SK-N-SH (cell line): Measurements from ENCODE around the gene PFKFB1. TPM values are rescaled to one million over a fixed set of nuclear protein-coding genes. Genes with fewer than 3 reads are reported as not detected.

ENCODE experiments used
- CTCF ChIA-PET: fragments of 300-600, 350-600 bp; formaldehyde crosslinking; extraction: SDS; loops from one replicate; lab custom pipeline; 2021; lab: Yijun Ruan, JAX
- POLR2A ChIA-PET: fragments of 350-600 bp; sonication (Branson Sonifier 250); formaldehyde crosslinking; extraction: SDS; loops from one replicate; lab custom pipeline; 2020; ENCODE audit warnings: antibody characterized with exemption, inconsistent platforms; lab: Yijun Ruan, JAX
- DNase-seq: peaks from one replicate; pipeline ENCODE4 v3.0.0; 2012
- H2AFZ ChIP-seq: fragments of 200-600 bp; sonication (generic); 2 replicates; pipeline ENCODE4 v1.8.1; 2016; ENCODE audit warnings: antibody characterized with exemption, mild to moderate bottlenecking, low read depth
- H3F3A ChIP-seq: fragments of 200-600 bp; sonication (generic); replicated peaks from 2 replicates; pipeline ENCODE3; 2016; ENCODE audit warnings: antibody characterized with exemption, mild to moderate bottlenecking; ENCODE audit not compliant: insufficient read depth
- H3K27ac ChIP-seq, 2 experiments: fragments of 200-500 bp in 1 of 2; fragments of 200-600 bp in 1 of 2; sonication (Bioruptor generic) in 1 of 2; sonication (generic), shearing (Covaris generic) in 1 of 2; 2 replicates each; pipeline versions ENCODE4 v1.5.1 to v1.6.1; 2014 to 2016; ENCODE audit warnings: low read depth in 2 of 2, inconsistent platforms in 1 of 2, low read length in 1 of 2, mild to moderate bottlenecking in 1 of 2, mixed read lengths in 1 of 2
- H3K27me3 ChIP-seq: fragments of 200-600 bp; sonication (generic), shearing (Covaris generic); 2 replicates; pipeline ENCODE4 v1.6.1; 2016; ENCODE audit warnings: mixed run types; ENCODE audit not compliant: insufficient read depth
- H3K36me3 ChIP-seq, 2 experiments: fragments of 200-500 bp in 1 of 2; fragments of 200-600 bp in 1 of 2; sonication (Bioruptor generic) in 1 of 2; sonication (generic) in 1 of 2; replicated peaks in 1 of 2; 2 replicates each; pipeline versions ENCODE3 to v1.5.1; 2014 to 2016; ENCODE audit warnings: low read length in 1 of 2, mild to moderate bottlenecking in 1 of 2; ENCODE audit not compliant: insufficient read depth in 2 of 2, control insufficient read depth in 1 of 2
- H3K4me1 ChIP-seq, 2 experiments: fragments of 200-500 bp in 1 of 2; fragments of 200-600 bp in 1 of 2; sonication (Bioruptor generic) in 1 of 2; sonication (generic), shearing (Covaris generic) in 1 of 2; 2 replicates each; pipeline versions ENCODE4 v1.5.1 to v1.6.1; 2014 to 2016; ENCODE audit warnings: low read depth in 1 of 2, low read length in 1 of 2, mixed run types in 1 of 2; ENCODE audit not compliant: insufficient read depth in 2 of 2, control insufficient read depth in 1 of 2
- H3K4me2 ChIP-seq: fragments of 200-600 bp; sonication (generic), shearing (Covaris generic); 2 replicates; pipeline ENCODE4 v1.6.1; 2017; ENCODE audit warnings: mixed run types
- H3K4me3 ChIP-seq, 2 experiments: fragments of 200-500 bp in 1 of 2; fragments of 200-600 bp in 1 of 2; sonication (Bioruptor generic) in 1 of 2; sonication (generic), shearing (Covaris generic) in 1 of 2; 2 replicates each; pipeline versions ENCODE4 v1.5.1 to v1.8.1; 2014 to 2016; ENCODE audit warnings: low read depth in 2 of 2, inconsistent platforms in 1 of 2, low read length in 1 of 2, mild to moderate bottlenecking in 1 of 2, mixed read lengths in 1 of 2, moderate library complexity in 1 of 2
- H3K79me2 ChIP-seq: fragments of 200-600 bp; sonication (generic); 2 replicates; pipeline ENCODE4 v1.8.1; 2017; ENCODE audit warnings: mild to moderate bottlenecking; ENCODE audit not compliant: insufficient read depth
- H3K9ac ChIP-seq: fragments of 200-600 bp; sonication (generic); 2 replicates; pipeline ENCODE4 v1.6.1; 2017; ENCODE audit warnings: mixed run types
- H3K9me2 ChIP-seq: fragments of 200-600 bp; sonication (generic); 2 replicates; pipeline ENCODE4 v1.6.1; 2017; ENCODE audit warnings: mixed run types
- H3K9me3 ChIP-seq: fragments of 200-600 bp; sonication (generic); 2 replicates; pipeline ENCODE4 v1.6.1; 2017; ENCODE audit warnings: mixed run types, mild to moderate bottlenecking, moderate library complexity
- H4K20me1 ChIP-seq: fragments of 200-600 bp; sonication (generic); 2 replicates; pipeline ENCODE4 v1.6.1; 2017; ENCODE audit warnings: mild to moderate bottlenecking, mixed run types; ENCODE audit not compliant: insufficient read depth
- ELF1 ChIP-seq: IDR thresholded peaks from 2 replicates; pipeline ENCODE4 v1.4.0; 2012
- EP300 ChIP-seq, 2 experiments: IDR thresholded peaks; 2 replicates each; pipeline versions ENCODE4 v1.4.0 to v1.6.1; 2012; ENCODE audit warnings: borderline replicate concordance in 1 of 2, low read depth in 1 of 2, low read length in 1 of 2
- EZH2phosphoT487 ChIP-seq: fragments of 200-600 bp; sonication (generic); IDR thresholded peaks from 2 replicates; pipeline ENCODE4 v1.6.1; 2017; ENCODE audit warnings: low read depth, mixed run types, mild to moderate bottlenecking, antibody characterized with exemption, moderate library complexity, borderline replicate concordance
- FOSL2 ChIP-seq: IDR thresholded peaks from 2 replicates; pipeline ENCODE4 v1.4.0; 2012; ENCODE audit warnings: low read depth, mild to moderate bottlenecking, moderate library complexity, borderline replicate concordance
- FOXJ3 ChIP-seq: sonication (generic); formaldehyde crosslinking; IDR thresholded peaks from 2 replicates; pipeline ENCODE4 v1.5.1; 2020; ENCODE audit warnings: mild to moderate bottlenecking, missing genetic modification reagents
- FOXM1 ChIP-seq: IDR thresholded peaks from 2 replicates; pipeline ENCODE4 v1.4.0; 2012; ENCODE audit warnings: low read depth, mild to moderate bottlenecking
- GABPA ChIP-seq: IDR thresholded peaks from 2 replicates; pipeline ENCODE4 v1.4.0; 2012; ENCODE audit warnings: low read depth, mild to moderate bottlenecking
- JUND ChIP-seq: IDR thresholded peaks from 2 replicates; pipeline ENCODE4 v1.4.0; 2012
- MAX ChIP-seq: IDR thresholded peaks from 2 replicates; pipeline ENCODE4 v1.4.0; 2012; ENCODE audit warnings: low read depth
- MXI1 ChIP-seq: IDR thresholded peaks from 2 replicates; pipeline ENCODE4 v1.6.1; 2012; ENCODE audit warnings: mild to moderate bottlenecking, low read depth, low read length, improper control_type of control experiment
- NFIC ChIP-seq: IDR thresholded peaks from 2 replicates; pipeline ENCODE4 v1.4.0; 2012; ENCODE audit warnings: borderline replicate concordance
- NRF1 ChIP-seq: IDR thresholded peaks from 2 replicates; pipeline ENCODE4 v1.6.1; 2012; ENCODE audit warnings: low read depth, mild to moderate bottlenecking, low read length
- POLR2AphosphoS5 ChIP-seq: IDR thresholded peaks from 2 replicates; pipeline ENCODE4 v1.6.1; 2012; ENCODE audit warnings: low read depth, low read length
- SIN3A ChIP-seq: IDR thresholded peaks from 2 replicates; pipeline ENCODE4 v1.6.1; 2012; ENCODE audit warnings: low read depth, mild to moderate bottlenecking, low read length, moderate library complexity, borderline replicate concordance
- TAF1 ChIP-seq: IDR thresholded peaks from 2 replicates; pipeline ENCODE4 v1.6.1; 2012; ENCODE audit warnings: low read depth, mild to moderate bottlenecking, low read length, moderate library complexity, borderline replicate concordance
- TCF12 ChIP-seq: IDR thresholded peaks from 2 replicates; pipeline ENCODE4 v1.4.0; 2012
- USF1 ChIP-seq: IDR thresholded peaks from 2 replicates; pipeline ENCODE4 v1.4.0; 2012; ENCODE audit warnings: low read depth, borderline replicate concordance
- YY1 ChIP-seq: IDR thresholded peaks from 2 replicates; pipeline ENCODE4 v1.4.0; 2012; ENCODE audit warnings: low read depth, mild to moderate bottlenecking
- WGBS: methylation state at CpG from one replicate; pipeline ENCODE4 v1.1.6; 2017; ENCODE audit warnings: low lambda C conversion rate; 5-methylcytosine and 5-hydroxymethylcytosine counted together
- polyA plus RNA-seq, 3 experiments: library from polyadenylated mRNA; depleted of rRNA; stranded (reverse); fragments of >200 nt; gene quantifications; 2 replicates each; pipeline ENCODE4 v1.2.3, GENCODE V29; 2012

The PFKFB1 gene
- polyA plus RNA-seq, 1 of the 3 experiments (the other 2 are of a cell fraction): 0.12 TPM

- ChIA-PET CTCF (no interaction called here), POLR2A (no interaction called here)
- 50% methylated on average over 1 of the region's 1 CpG for WGBS
- H3K4me2 ChIP-seq: no peak overlapping the region
- H3K27me3 ChIP-seq: peaks cover 6% of the 10 kb centered on the region; the same call in 1 of the 2 replicates
- no peak for TF ChIP-seq MXI1
- TF ChIP-seq TAF1: no peak
- TF ChIP-seq FOXJ3 (CRISPR knock-in tag): no peak
- TF ChIP-seq TCF12: no peak
- TF ChIP-seq POLR2AphosphoS5: no peak
- no peak for TF ChIP-seq SIN3A
- TF ChIP-seq YY1: no peak
- no peak for TF ChIP-seq EZH2phosphoT487
- TF ChIP-seq NFIC: no peak
- TF ChIP-seq FOSL2: no peak
- no peak for TF ChIP-seq FOXM1
- TF ChIP-seq USF1: no peak
- H3K79me2 ChIP-seq: peaks cover 17% of the 10 kb centered on the region
- no peaks in the 10 kb centered on the region for H3F3A ChIP-seq
- H3K36me3 ChIP-seq: peaks cover 5 to 29% of the 10 kb centered on the region in 2 experiments
- no peak overlapping the region for H3K9ac ChIP-seq
- H3K27ac ChIP-seq: no peak overlapping the region
- H3K4me3 ChIP-seq: no peak overlapping the region
- H3K4me1 ChIP-seq: peaks cover 0 to 4% of the 10 kb centered on the region in 2 experiments; a peak in 1 of 4 replicates
- H3K9me2 ChIP-seq: no peaks in the 10 kb centered on the region
- no peaks in the 10 kb centered on the region for H4K20me1 ChIP-seq
- DNase-seq: no peak
- no peaks in the 10 kb centered on the region for H3K9me3 ChIP-seq
- no peak overlapping the region for H2AFZ ChIP-seq
These were observed 10.2 kb upstream of the PFKFB1 start for GRCh38 chrX:55004231-55004630.

- H3K27me3 ChIP-seq: no peaks in the 10 kb centered on the region
- no peaks in the 10 kb centered on the region for H3K9me2 ChIP-seq
- ChIA-PET POLR2A (interaction anchor here (0.5 to 2.1 kb wide), 9 partner anchors 8 to 362 kb away, joined by 3 to 12 read pairs (median 4); partner anchors contain the start of genes MAGED2 and TRO), CTCF (interaction anchor here (1.4 to 2.2 kb wide), 5 partner anchors 9 to 360 kb away, joined by 3 to 8 read pairs (median 4); no protein-coding TSS in a partner anchor)
- H3K27ac ChIP-seq: peak within 1 kb of the TSS; percentile 91 to 93
- DNase-seq: peak; percentile 78
- no peaks in the 10 kb centered on the region for H3F3A ChIP-seq
- 21% methylated on average over 42 of the region's 55 CpGs for WGBS
- peak within 1 kb of the TSS; percentile 74 for H3K9ac ChIP-seq
- TF ChIP-seq MAX (peak; percentile 32; the same call in 1 of the 2 replicates), POLR2AphosphoS5 (peak; percentile 61; the same call in 1 of the 2 replicates), NRF1 (peak; percentile 66), TCF12 (no peak), MXI1 (peak; percentile 56; the same call in 1 of the 2 replicates), JUND (no peak), GABPA (peak; percentile 70), ELF1 (peak; percentile 78), TAF1 (peak; percentile 46), EP300 (IDR thresholded peaks at IDR 0.05; ENCODE audit: borderline replicate concordance in 1 of 2, low read depth in 1 of 2, low read length in 1 of 2) (no peak)
- peaks cover 0 to 4% of the 10 kb centered on the region in 2 experiments; a peak in 1 of 4 replicates for H3K4me1 ChIP-seq
- H2AFZ ChIP-seq: peak within 1 kb of the TSS; percentile 66
- H3K9me3 ChIP-seq: no peaks in the 10 kb centered on the region
- peak within 1 kb of the TSS; percentile 70 for H3K4me3 ChIP-seq
- peak within 1 kb of the TSS; percentile 71 for H3K4me2 ChIP-seq
- no peaks in the 10 kb centered on the region for H4K20me1 ChIP-seq
- H3K79me2 ChIP-seq: peaks cover 17% of the 10 kb centered on the region
- peaks cover 5 to 18% of the 10 kb centered on the region in 2 experiments for H3K36me3 ChIP-seq
These were observed 6.0 kb upstream of the PFKFB1 start, which contains the start of gene APEX2 for GRCh38 chrX:54999717-55000598. Gene APEX2 (plus strand): TSS chrX:55000363. CDS start chrX:55000423, 60 bp downstream.
